ENCODE results near the gene ZFPM1. TPM values are rescaled to one million over a fixed set of nuclear protein-coding genes. Genes with fewer than 3 reads are reported as not detected.

ZFPM1 gene
- total RNA-seq, 1 experiment from 2014 or later = 5.0 TPM

GRCh38 chr16:88509749-88510069 lies 56.6 kb downstream of the ZFPM1 start:
- no peak for DNase-seq (ENCODE audit: unreplicated experiment)
- no peaks in the 10 kb centered on the region for H3K9me3 Mint-ChIP-seq (ENCODE audit: unreplicated experiment)
- H3K27ac Mint-ChIP-seq (ENCODE audit: low read depth, unreplicated experiment) = no peak overlapping the region
- TF ChIP-seq CTCF (IDR thresholded peaks at IDR 0.05; ENCODE audit: unreplicated experiment) = no peak
- CTCF ChIA-PET = no interaction called here
- POLR2A ChIA-PET = no interaction called here
- no peak overlapping the region for H3K4me3 Mint-ChIP-seq (ENCODE audit: unreplicated experiment)
- intact Hi-C loops (cut with micrococcal nuclease) = no loop called here
- H3K4me1 Mint-ChIP-seq (ENCODE audit: insufficient read depth, unreplicated experiment) = no peaks in the 10 kb centered on the region
- H3K36me3 Mint-ChIP-seq (ENCODE audit: insufficient read depth, unreplicated experiment) = peaks cover 6% of the 10 kb centered on the region
- H3K27me3 Mint-ChIP-seq (ENCODE audit: insufficient read depth, unreplicated experiment) = no peaks in the 10 kb centered on the region
- no TSS peak for BruUV-seq (replicated peaks)

GRCh38 chr16:88510091-88510994 lies 57.3 kb downstream of the ZFPM1 start:
- POLR2A ChIA-PET = no interaction called here
- no peak overlapping the region for H3K4me3 Mint-ChIP-seq (ENCODE audit: unreplicated experiment)
- H3K27ac Mint-ChIP-seq (ENCODE audit: low read depth, unreplicated experiment) = no peak overlapping the region
- no peaks in the 10 kb centered on the region for H3K9me3 Mint-ChIP-seq (ENCODE audit: unreplicated experiment)
- intact Hi-C loops (cut with micrococcal nuclease) = no loop called here
- H3K4me1 Mint-ChIP-seq (ENCODE audit: insufficient read depth, unreplicated experiment) = no peaks in the 10 kb centered on the region
- no peaks in the 10 kb centered on the region for H3K27me3 Mint-ChIP-seq (ENCODE audit: insufficient read depth, unreplicated experiment)
- TF ChIP-seq CTCF (IDR thresholded peaks at IDR 0.05; ENCODE audit: unreplicated experiment) = no peak
- H3K36me3 Mint-ChIP-seq (ENCODE audit: insufficient read depth, unreplicated experiment) = peaks cover 6% of the 10 kb centered on the region
- no TSS peak for BruUV-seq (replicated peaks)
- peak; percentile 53 for DNase-seq (ENCODE audit: unreplicated experiment)
- CTCF ChIA-PET = interaction anchor here (0.6 to 1.0 kb wide), 2 partner anchors 18 to 48 kb away, joined by 3 to 4 read pairs; no protein-coding TSS in a partner anchor

- BruUV-seq (replicated peaks) = no TSS peak
- Mint-ChIP-seq H3K27ac (ENCODE audit: low read depth, unreplicated experiment) (no peak overlapping the region), H3K36me3 (ENCODE audit: insufficient read depth, unreplicated experiment) (peaks cover 6% of the 10 kb centered on the region), H3K9me3 (ENCODE audit: unreplicated experiment) (no peaks in the 10 kb centered on the region), H3K4me1 (ENCODE audit: insufficient read depth, unreplicated experiment) (no peaks in the 10 kb centered on the region), H3K27me3 (ENCODE audit: insufficient read depth, unreplicated experiment) (no peaks in the 10 kb centered on the region), H3K4me3 (ENCODE audit: unreplicated experiment) (no peak overlapping the region)
- intact Hi-C loops (cut with micrococcal nuclease) = no loop called here
- CTCF ChIA-PET = interaction anchor here (0.6 to 1.0 kb wide), 2 partner anchors 17 to 49 kb away, joined by 3 to 4 read pairs; no protein-coding TSS in a partner anchor
- no peak for TF ChIP-seq CTCF (IDR thresholded peaks at IDR 0.05; ENCODE audit: unreplicated experiment)
- POLR2A ChIA-PET = no interaction called here
- no peak for DNase-seq (ENCODE audit: unreplicated experiment)
These were observed 58.0 kb downstream of the ZFPM1 start for GRCh38 chr16:88511060-88511459.

- H3K36me3 Mint-ChIP-seq (ENCODE audit: insufficient read depth, unreplicated experiment) = peaks cover 6% of the 10 kb centered on the region
- no peaks in the 10 kb centered on the region for H3K9me3 Mint-ChIP-seq (ENCODE audit: unreplicated experiment)
- no TSS peak for BruUV-seq (replicated peaks)
- ChIA-PET POLR2A (no interaction called here), CTCF (no interaction called here)
- intact Hi-C loops (cut with micrococcal nuclease) = no loop called here
- H3K4me1 Mint-ChIP-seq (ENCODE audit: insufficient read depth, unreplicated experiment) = no peaks in the 10 kb centered on the region
- H3K4me3 Mint-ChIP-seq (ENCODE audit: unreplicated experiment) = no peak overlapping the region
- TF ChIP-seq CTCF (IDR thresholded peaks at IDR 0.05; ENCODE audit: unreplicated experiment) = no peak
- no peak for DNase-seq (ENCODE audit: unreplicated experiment)
- no peak overlapping the region for H3K27ac Mint-ChIP-seq (ENCODE audit: low read depth, unreplicated experiment)
- no peaks in the 10 kb centered on the region for H3K27me3 Mint-ChIP-seq (ENCODE audit: insufficient read depth, unreplicated experiment)
These were observed 58.8 kb downstream of the ZFPM1 start for GRCh38 chr16:88511906-88512305.
